ENCODE data around the gene TRA2A. TPM values are rescaled to one million over a fixed set of nuclear protein-coding genes. Genes with fewer than 3 reads are reported as not detected.

TRA2A gene
- total and polyA plus RNA-seq, 2 of the 13 experiments (the other 11 are each of a cell fraction or from before 2014, with no cell fraction given): 39.1 to 41.6 TPM

GRCh38 chr7:23474094-23474828, 57.5 kb downstream of the TRA2A start (continued):
- TF ChIP-seq, protein P1, sequence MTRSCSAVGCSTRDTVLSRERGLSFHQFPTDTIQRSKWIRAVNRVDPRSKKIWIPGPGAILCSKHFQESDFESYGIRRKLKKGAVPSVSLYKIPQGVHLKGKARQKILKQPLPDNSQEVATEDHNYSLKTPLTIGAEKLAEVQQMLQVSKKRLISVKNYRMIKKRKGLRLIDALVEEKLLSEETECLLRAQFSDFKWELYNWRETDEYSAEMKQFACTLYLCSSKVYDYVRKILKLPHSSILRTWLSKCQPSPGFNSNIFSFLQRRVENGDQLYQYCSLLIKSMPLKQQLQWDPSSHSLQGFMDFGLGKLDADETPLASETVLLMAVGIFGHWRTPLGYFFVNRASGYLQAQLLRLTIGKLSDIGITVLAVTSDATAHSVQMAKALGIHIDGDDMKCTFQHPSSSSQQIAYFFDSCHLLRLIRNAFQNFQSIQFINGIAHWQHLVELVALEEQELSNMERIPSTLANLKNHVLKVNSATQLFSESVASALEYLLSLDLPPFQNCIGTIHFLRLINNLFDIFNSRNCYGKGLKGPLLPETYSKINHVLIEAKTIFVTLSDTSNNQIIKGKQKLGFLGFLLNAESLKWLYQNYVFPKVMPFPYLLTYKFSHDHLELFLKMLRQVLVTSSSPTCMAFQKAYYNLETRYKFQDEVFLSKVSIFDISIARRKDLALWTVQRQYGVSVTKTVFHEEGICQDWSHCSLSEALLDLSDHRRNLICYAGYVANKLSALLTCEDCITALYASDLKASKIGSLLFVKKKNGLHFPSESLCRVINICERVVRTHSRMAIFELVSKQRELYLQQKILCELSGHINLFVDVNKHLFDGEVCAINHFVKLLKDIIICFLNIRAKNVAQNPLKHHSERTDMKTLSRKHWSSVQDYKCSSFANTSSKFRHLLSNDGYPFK (CRISPR knock-in tag; IDR thresholded peaks at IDR 0.05; ENCODE audit: borderline replicate concordance): peak; percentile 49; the same call in 1 of the 2 replicates
- no peak for TF ChIP-seq IRX3 (CRISPR knock-in tag; IDR thresholded peaks at IDR 0.05; ENCODE audit: borderline replicate concordance, low read depth)
- peak; percentile 92 for TF ChIP-seq PATZ1 (CRISPR knock-in tag; IDR thresholded peaks at IDR 0.05)
- TF ChIP-seq, protein P2, sequence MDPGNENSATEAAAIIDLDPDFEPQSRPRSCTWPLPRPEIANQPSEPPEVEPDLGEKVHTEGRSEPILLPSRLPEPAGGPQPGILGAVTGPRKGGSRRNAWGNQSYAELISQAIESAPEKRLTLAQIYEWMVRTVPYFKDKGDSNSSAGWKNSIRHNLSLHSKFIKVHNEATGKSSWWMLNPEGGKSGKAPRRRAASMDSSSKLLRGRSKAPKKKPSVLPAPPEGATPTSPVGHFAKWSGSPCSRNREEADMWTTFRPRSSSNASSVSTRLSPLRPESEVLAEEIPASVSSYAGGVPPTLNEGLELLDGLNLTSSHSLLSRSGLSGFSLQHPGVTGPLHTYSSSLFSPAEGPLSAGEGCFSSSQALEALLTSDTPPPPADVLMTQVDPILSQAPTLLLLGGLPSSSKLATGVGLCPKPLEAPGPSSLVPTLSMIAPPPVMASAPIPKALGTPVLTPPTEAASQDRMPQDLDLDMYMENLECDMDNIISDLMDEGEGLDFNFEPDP (CRISPR knock-in tag; conservative IDR thresholded peaks at IDR 0.05): 0 out of 2 replicates have a peak, but pooled peaks have one; percentile 35
- TF ChIP-seq CBFB (CRISPR knock-in tag; IDR thresholded peaks at IDR 0.05): peak; percentile 61; the same call in 1 of the 2 replicates
- peak; percentile 34; the same call in 1 of the 2 replicates for TF ChIP-seq PBX3 (CRISPR knock-in tag; IDR thresholded peaks at IDR 0.05; ENCODE audit: borderline replicate concordance)
- TF ChIP-seq ZSCAN22 (CRISPR knock-in tag; IDR thresholded peaks at IDR 0.05): no peak
- TF ChIP-seq ZNF280D (CRISPR knock-in tag; IDR thresholded peaks at IDR 0.05): no peak
- TF ChIP-seq, protein P3, sequence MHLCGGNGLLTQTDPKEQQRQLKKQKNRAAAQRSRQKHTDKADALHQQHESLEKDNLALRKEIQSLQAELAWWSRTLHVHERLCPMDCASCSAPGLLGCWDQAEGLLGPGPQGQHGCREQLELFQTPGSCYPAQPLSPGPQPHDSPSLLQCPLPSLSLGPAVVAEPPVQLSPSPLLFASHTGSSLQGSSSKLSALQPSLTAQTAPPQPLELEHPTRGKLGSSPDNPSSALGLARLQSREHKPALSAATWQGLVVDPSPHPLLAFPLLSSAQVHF (CRISPR knock-in tag; IDR thresholded peaks at IDR 0.05): peak; percentile 90
- TF ChIP-seq ZNF441 (CRISPR knock-in tag; IDR thresholded peaks at IDR 0.05; ENCODE audit: borderline replicate concordance): no peak
- no peak; the same call in 1 of the 2 replicates for TF ChIP-seq PAX8 (CRISPR knock-in tag; IDR thresholded peaks at IDR 0.05; ENCODE audit: borderline replicate concordance)
- no peak for TF ChIP-seq RELA (CRISPR knock-in tag; IDR thresholded peaks at IDR 0.05)
- TF ChIP-seq, protein P4, sequence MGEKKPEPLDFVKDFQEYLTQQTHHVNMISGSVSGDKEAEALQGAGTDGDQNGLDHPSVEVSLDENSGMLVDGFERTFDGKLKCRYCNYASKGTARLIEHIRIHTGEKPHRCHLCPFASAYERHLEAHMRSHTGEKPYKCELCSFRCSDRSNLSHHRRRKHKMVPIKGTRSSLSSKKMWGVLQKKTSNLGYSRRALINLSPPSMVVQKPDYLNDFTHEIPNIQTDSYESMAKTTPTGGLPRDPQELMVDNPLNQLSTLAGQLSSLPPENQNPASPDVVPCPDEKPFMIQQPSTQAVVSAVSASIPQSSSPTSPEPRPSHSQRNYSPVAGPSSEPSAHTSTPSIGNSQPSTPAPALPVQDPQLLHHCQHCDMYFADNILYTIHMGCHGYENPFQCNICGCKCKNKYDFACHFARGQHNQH (CRISPR knock-in tag; IDR thresholded peaks at IDR 0.05): peak; percentile 68; the same call in 1 of the 2 replicates

Data from HepG2 (cell line).